HG03064 (cell line): Measurements from ENCODE around the gene GTPBP10.

ENCODE experiments used
- ATAC-seq: cut with Tn5 transposase; IDR thresholded peaks from one replicate; pipeline ENCODE4 v1.9.1; 2021; ENCODE audit warnings: low read depth; ENCODE audit not compliant: unreplicated experiment

The GTPBP10 gene

GRCh38 chr7:90425376-90425775 lies 78.9 kb downstream of the GTPBP10 start:
- no peak for ATAC-seq

GRCh38 chr7:90430614-90431460 lies 84.3 kb downstream of the GTPBP10 start:
- ATAC-seq = no peak

- no peak for ATAC-seq
Observed at GRCh38 chr7:90432752-90433151, 86.2 kb downstream of the GTPBP10 start.

GRCh38 chr7:90433221-90433620 lies 86.7 kb downstream of the GTPBP10 start:
- ATAC-seq = no peak
